ENCODE results near the gene TAX1BP3. TPM values are rescaled to one million over a fixed set of nuclear protein-coding genes. Genes with fewer than 3 reads are reported as not detected.
A peak's percentile ranks its signal among the peaks of the same experiment; 100 is the strongest.

Gene TAX1BP3
- total RNA-seq, 1 donor from 2014 or later: 81.3 TPM

DNA sequence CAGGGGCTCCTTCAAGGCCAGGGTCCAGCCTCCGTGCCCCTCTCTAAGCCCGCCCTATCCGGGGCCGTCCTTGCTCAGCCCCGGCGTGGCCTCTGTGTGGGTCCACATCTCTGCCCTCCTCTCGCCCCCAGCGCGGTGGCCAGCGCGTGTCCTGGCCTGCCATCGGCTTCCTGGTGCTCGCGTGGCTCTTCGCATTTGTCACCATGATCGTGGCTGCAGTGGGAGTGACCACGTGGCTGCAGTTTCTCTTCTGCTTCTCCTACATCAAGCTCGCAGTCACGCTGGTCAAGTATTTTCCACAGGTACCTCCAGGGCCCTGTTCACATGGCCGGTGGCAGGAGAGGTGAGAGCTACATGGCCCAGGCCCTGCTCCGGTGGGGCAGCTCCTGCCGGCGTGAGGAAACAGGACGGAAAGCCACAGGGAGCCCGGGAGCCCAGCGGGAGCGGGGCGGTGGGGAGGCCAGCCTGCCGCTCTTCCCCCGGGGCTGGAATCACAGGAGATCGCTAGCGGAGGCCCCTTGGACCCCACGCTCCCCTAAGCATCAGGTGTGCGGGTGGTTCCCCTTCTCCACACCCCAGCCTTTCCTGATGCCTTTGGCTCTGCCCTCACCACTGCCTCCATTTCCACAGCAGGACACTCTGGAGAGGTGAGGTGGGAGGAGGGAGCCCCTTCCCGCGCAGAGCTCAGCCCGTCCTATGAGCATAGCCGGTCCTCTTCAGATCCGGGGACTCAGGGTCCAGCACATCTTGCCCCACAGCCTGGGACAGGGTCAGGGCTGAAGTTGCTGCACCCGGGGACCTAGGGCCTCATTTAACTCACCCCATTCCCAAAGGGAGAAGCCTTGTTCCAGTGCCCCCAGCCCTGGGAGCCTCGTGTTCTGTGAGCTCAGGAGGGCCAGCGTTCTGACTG lies 10.2 kb downstream of the TAX1BP3 start:
- no peak for DNase-seq (ENCODE audit: low spot score, unreplicated experiment)
- Mint-ChIP-seq H3K4me1 (ENCODE audit: low read depth) (no peaks in the 10 kb centered on the region), H3K4me3 (ENCODE audit: low read depth) (no peak overlapping the region), H3K27ac (no peak overlapping the region), H3K9me3 (ENCODE audit: low read depth) (no peaks in the 10 kb centered on the region), H3K36me3 (ENCODE audit: insufficient read depth) (peaks cover 2% of the 10 kb centered on the region), H3K27me3 (no peaks in the 10 kb centered on the region)
- TF ChIP-seq, protein P1, sequence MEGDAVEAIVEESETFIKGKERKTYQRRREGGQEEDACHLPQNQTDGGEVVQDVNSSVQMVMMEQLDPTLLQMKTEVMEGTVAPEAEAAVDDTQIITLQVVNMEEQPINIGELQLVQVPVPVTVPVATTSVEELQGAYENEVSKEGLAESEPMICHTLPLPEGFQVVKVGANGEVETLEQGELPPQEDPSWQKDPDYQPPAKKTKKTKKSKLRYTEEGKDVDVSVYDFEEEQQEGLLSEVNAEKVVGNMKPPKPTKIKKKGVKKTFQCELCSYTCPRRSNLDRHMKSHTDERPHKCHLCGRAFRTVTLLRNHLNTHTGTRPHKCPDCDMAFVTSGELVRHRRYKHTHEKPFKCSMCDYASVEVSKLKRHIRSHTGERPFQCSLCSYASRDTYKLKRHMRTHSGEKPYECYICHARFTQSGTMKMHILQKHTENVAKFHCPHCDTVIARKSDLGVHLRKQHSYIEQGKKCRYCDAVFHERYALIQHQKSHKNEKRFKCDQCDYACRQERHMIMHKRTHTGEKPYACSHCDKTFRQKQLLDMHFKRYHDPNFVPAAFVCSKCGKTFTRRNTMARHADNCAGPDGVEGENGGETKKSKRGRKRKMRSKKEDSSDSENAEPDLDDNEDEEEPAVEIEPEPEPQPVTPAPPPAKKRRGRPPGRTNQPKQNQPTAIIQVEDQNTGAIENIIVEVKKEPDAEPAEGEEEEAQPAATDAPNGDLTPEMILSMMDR (IDR thresholded peaks at IDR 0.05; ENCODE audit: unreplicated experiment): no peak

DNA sequence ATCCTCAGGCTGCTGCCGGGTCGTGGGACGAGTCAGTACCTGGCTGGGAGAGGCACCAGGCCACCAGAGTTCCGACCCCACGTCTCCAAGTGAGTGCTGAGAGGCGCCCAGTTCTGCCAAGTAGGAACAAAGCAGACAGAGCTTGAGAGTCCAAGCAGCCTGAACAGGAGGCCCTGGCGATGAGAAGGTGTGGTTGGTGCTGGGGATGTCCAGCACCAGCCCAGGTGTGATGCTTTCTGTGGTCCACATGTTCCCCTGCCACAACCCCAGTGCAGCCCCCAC lies 10.8 kb downstream of the TAX1BP3 start:
- no peak overlapping the region for H3K4me3 Mint-ChIP-seq (ENCODE audit: low read depth)
- H3K9me3 Mint-ChIP-seq (ENCODE audit: low read depth): no peaks in the 10 kb centered on the region
- no peaks in the 10 kb centered on the region for H3K27me3 Mint-ChIP-seq
- no peak overlapping the region for H3K27ac Mint-ChIP-seq
- peaks cover 2% of the 10 kb centered on the region for H3K36me3 Mint-ChIP-seq (ENCODE audit: insufficient read depth)
- H3K4me1 Mint-ChIP-seq (ENCODE audit: low read depth): no peaks in the 10 kb centered on the region
- DNase-seq (ENCODE audit: low spot score, unreplicated experiment): no peak
- TF ChIP-seq, protein P1 (IDR thresholded peaks at IDR 0.05; ENCODE audit: unreplicated experiment): no peak

GRCh38 chr17:3656755-3657587 lies 11.4 kb downstream of the TAX1BP3 start:
- no peak for DNase-seq (ENCODE audit: low spot score, unreplicated experiment)
- no peak overlapping the region for H3K4me3 Mint-ChIP-seq (ENCODE audit: low read depth)
- TF ChIP-seq, protein P1 (IDR thresholded peaks at IDR 0.05; ENCODE audit: unreplicated experiment): no peak

GRCh38 chr17:3656353-3656752 lies 12.0 kb downstream of the TAX1BP3 start:
- Mint-ChIP-seq H3K4me1 (ENCODE audit: low read depth) (no peaks in the 10 kb centered on the region), H3K36me3 (ENCODE audit: insufficient read depth) (no peaks in the 10 kb centered on the region), H3K9me3 (ENCODE audit: low read depth) (no peaks in the 10 kb centered on the region), H3K27ac (peak overlapping the region; percentile 75), H3K4me3 (ENCODE audit: low read depth) (no peak overlapping the region), H3K27me3 (no peaks in the 10 kb centered on the region)
- DNase-seq (ENCODE audit: low spot score, unreplicated experiment): no peak
- TF ChIP-seq, protein P1 (IDR thresholded peaks at IDR 0.05; ENCODE audit: unreplicated experiment): no peak

More at GRCh38 chr17:3656755-3657587, 11.4 kb downstream of the TAX1BP3 start:
- no peaks in the 10 kb centered on the region for H3K9me3 Mint-ChIP-seq (ENCODE audit: low read depth)
- H3K36me3 Mint-ChIP-seq (ENCODE audit: insufficient read depth): peaks cover 2% of the 10 kb centered on the region
- no peaks in the 10 kb centered on the region for H3K27me3 Mint-ChIP-seq
- H3K27ac Mint-ChIP-seq: peak overlapping the region; percentile 75
- H3K4me1 Mint-ChIP-seq (ENCODE audit: low read depth): no peaks in the 10 kb centered on the region

- H3K36me3 Mint-ChIP-seq (ENCODE audit: insufficient read depth): no peaks in the 10 kb centered on the region
- H3K27me3 Mint-ChIP-seq: no peaks in the 10 kb centered on the region
- no peaks in the 10 kb centered on the region for H3K9me3 Mint-ChIP-seq (ENCODE audit: low read depth)
- H3K4me3 Mint-ChIP-seq (ENCODE audit: low read depth): no peak overlapping the region
- DNase-seq (ENCODE audit: low spot score, unreplicated experiment): no peak
- no peak overlapping the region for H3K27ac Mint-ChIP-seq
- H3K4me1 Mint-ChIP-seq (ENCODE audit: low read depth): no peaks in the 10 kb centered on the region
- TF ChIP-seq, protein P1 (IDR thresholded peaks at IDR 0.05; ENCODE audit: unreplicated experiment): no peak
These were observed 12.6 kb downstream of the TAX1BP3 start for GRCh38 chr17:3655766-3656165.
